NCI-H524 treated with DMSO at 0.1 percent for 48 hours (cell line): Measurements from ENCODE around the gene KLK3.
"Not testable (repeated sequence)": the region's sequence is repeated elsewhere in the genome, so short reads cannot be mapped to it uniquely, and the experiment has no call there.

ENCODE experiments used
- DNase-seq: peaks from one replicate; lab custom pipeline; 2025; lab: John Stamatoyannopoulos, UW

KLK3 gene

GRCh38 chr19:50854636-50855410, at the start of gene KLK3:
TSS of gene KLK3 (plus strand) at chr19:50854915. CDS start at chr19:50854956, 41 bp downstream.
- no peak for DNase-seq

GRCh38 chr19:50808856-50809255, 45.9 kb upstream of the KLK3 start:
- DNase-seq, result no peak

- DNase-seq, result not testable (repeated sequence)
These were observed 43.0 kb upstream of the KLK3 start for GRCh38 chr19:50811622-50812238.

GRCh38 chr19:50812474-50812873, 42.2 kb upstream of the KLK3 start:
- DNase-seq, result no peak

- no peak for DNase-seq
These were observed 39.8 kb upstream of the KLK3 start for GRCh38 chr19:50814883-50815282.

- no peak for DNase-seq
These were observed 39.3 kb upstream of the KLK3 start for GRCh38 chr19:50815439-50815838.

GRCh38 chr19:50817941-50818858, 36.5 kb upstream of the KLK3 start:
- no peak for DNase-seq

GRCh38 chr19:50818859-50819472, 35.7 kb upstream of the KLK3 start:
- DNase-seq, result no peak

- DNase-seq, result no peak
These were observed 35.1 kb upstream of the KLK3 start for GRCh38 chr19:50819636-50820035.

- DNase-seq, result no peak
These were observed 34.6 kb upstream of the KLK3 start for GRCh38 chr19:50820086-50820485.

- DNase-seq, result no peak
These were observed 34.0 kb upstream of the KLK3 start for GRCh38 chr19:50820549-50821247.

- DNase-seq, result no peak
These were observed 33.5 kb upstream of the KLK3 start for GRCh38 chr19:50821248-50821612.

- no peak for DNase-seq
These were observed 33.1 kb upstream of the KLK3 start for GRCh38 chr19:50821622-50822021.

- no peak for DNase-seq
These were observed 32.0 kb upstream of the KLK3 start for GRCh38 chr19:50822661-50823208.

- DNase-seq, result no peak
These were observed 31.2 kb upstream of the KLK3 start, which contains the start of gene KLK1 for GRCh38 chr19:50823389-50824042. TSS of gene KLK1 (minus strand) at chr19:50823787. CDS start at chr19:50823748, 39 bp downstream.

- DNase-seq, result no peak
These were observed 28.0 kb upstream of the KLK3 start for GRCh38 chr19:50826492-50827240.

GRCh38 chr19:50827476-50827875, 27.2 kb upstream of the KLK3 start:
- no peak for DNase-seq

- no peak for DNase-seq
These were observed 24.9 kb upstream of the KLK3 start for GRCh38 chr19:50829801-50830200.

- DNase-seq, result no peak
These were observed 24.3 kb upstream of the KLK3 start for GRCh38 chr19:50830266-50831025.
